ENCODE measurements around the gene ONECUT3.

ONECUT3 gene

DNA sequence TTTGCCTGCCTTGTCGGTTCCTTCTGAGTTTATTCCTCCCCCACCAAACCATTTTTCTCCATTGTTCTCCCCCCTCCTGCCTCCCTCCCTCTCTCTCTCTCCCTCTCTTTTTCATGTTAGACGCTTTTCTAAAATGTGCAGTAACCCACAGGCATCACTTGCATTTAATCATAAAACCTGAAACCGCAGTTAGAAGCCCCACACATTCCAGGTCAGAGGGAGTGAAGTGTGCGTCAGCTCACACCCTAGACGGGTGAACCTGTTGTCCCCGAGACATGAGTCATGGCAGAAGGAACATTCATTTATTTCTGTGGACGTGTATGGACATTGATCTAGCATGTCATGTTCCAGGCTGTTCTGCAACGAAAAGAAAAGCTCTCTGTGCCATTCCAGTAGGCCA is 19.9 kb downstream of the ONECUT3 start (continued):
- TF ChIP-seq, protein P1, sequence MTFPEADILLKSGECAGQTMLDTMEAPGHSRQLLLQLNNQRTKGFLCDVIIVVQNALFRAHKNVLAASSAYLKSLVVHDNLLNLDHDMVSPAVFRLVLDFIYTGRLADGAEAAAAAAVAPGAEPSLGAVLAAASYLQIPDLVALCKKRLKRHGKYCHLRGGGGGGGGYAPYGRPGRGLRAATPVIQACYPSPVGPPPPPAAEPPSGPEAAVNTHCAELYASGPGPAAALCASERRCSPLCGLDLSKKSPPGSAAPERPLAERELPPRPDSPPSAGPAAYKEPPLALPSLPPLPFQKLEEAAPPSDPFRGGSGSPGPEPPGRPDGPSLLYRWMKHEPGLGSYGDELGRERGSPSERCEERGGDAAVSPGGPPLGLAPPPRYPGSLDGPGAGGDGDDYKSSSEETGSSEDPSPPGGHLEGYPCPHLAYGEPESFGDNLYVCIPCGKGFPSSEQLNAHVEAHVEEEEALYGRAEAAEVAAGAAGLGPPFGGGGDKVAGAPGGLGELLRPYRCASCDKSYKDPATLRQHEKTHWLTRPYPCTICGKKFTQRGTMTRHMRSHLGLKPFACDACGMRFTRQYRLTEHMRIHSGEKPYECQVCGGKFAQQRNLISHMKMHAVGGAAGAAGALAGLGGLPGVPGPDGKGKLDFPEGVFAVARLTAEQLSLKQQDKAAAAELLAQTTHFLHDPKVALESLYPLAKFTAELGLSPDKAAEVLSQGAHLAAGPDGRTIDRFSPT (tag by site-specific recombination; IDR thresholded peaks at IDR 0.05) = peak; percentile 34; the same call in 1 of the 2 replicates
- peak; percentile 66; the same call in 1 of the 2 replicates for TF ChIP-seq SCRT1 (tag by site-specific recombination; IDR thresholded peaks at IDR 0.05; ENCODE audit: borderline replicate concordance)
- TF ChIP-seq ZNF184 (tag by site-specific recombination; IDR thresholded peaks at IDR 0.05) = no peak
- TF ChIP-seq, protein P2, sequence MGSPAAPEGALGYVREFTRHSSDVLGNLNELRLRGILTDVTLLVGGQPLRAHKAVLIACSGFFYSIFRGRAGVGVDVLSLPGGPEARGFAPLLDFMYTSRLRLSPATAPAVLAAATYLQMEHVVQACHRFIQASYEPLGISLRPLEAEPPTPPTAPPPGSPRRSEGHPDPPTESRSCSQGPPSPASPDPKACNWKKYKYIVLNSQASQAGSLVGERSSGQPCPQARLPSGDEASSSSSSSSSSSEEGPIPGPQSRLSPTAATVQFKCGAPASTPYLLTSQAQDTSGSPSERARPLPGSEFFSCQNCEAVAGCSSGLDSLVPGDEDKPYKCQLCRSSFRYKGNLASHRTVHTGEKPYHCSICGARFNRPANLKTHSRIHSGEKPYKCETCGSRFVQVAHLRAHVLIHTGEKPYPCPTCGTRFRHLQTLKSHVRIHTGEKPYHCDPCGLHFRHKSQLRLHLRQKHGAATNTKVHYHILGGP (tag by site-specific recombination; IDR thresholded peaks at IDR 0.05) = no peak
- TF ChIP-seq KLF1 (tag by site-specific recombination; IDR thresholded peaks at IDR 0.05) = 0 out of 2 replicates have a peak, but pooled peaks have one; percentile 21

DNA sequence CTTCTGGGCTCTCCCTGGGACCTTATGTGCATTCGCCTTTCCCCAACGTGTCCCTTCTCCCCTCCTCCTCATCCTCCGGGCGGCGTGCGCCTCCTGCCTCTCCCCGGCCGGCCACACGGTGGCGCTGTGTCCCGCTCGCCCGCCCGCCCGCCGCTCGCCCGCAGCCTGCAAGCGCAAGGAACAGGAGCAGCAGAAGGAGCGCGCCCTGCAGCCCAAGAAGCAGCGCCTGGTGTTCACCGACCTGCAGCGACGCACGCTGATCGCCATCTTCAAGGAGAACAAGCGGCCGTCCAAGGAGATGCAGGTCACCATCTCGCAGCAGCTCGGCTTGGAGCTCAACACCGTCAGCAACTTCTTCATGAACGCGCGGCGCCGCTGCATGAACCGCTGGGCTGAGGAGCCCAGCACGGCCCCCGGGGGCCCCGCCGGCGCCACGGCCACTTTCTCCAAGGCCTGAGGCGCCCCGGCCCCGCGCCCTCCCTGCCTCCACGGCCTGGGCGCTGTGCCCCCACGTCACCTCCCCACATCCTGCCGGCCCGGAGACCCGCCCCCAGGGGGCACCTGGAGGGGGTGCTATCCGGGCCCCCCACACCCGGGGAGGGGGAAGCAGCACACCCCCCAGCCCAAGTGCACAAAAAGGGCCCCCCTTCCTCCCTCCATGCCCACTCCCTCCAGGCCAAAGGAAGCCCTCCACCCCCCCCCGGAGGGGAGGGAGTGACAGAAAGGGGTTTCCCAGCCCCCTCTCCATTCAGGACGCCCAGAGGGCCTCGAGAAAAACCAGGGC is 21.9 kb downstream of the ONECUT3 start:
- ChIA-PET CTCF (interaction anchor here (0.7 to 1.0 kb wide), 2 partner anchors 22 to 100 kb away, joined by 3 read pairs; partner anchors contain the start of gene ONECUT3), POLR2A (no interaction called here)
- no peaks in the 10 kb centered on the region for H3K9me3 ChIP-seq (ENCODE audit: control insufficient read depth, insufficient read depth, low read depth, low read length)
- H3K4me3 ChIP-seq (ENCODE audit: low read depth, low read length) = no peak overlapping the region
- no peaks in the 10 kb centered on the region for H3K36me3 ChIP-seq (ENCODE audit: control insufficient read depth in 2 of 2, insufficient read depth in 1 of 2, low read length in 2 of 2)
- no peaks in the 10 kb centered on the region; the same call in 1 of the 2 replicates for H3K4me1 ChIP-seq (ENCODE audit: control insufficient read depth, insufficient read depth, low read length)
- H3K27ac ChIP-seq (ENCODE audit: extremely low read depth, low read depth, low read length) = no peak overlapping the region
- TF ChIP-seq ZNF24 (tag by site-specific recombination; IDR thresholded peaks at IDR 0.05) = no peak
- no peak for TF ChIP-seq ZFP3 (tag by site-specific recombination; IDR thresholded peaks at IDR 0.05; ENCODE audit: low read depth)
- TF ChIP-seq, protein P3, sequence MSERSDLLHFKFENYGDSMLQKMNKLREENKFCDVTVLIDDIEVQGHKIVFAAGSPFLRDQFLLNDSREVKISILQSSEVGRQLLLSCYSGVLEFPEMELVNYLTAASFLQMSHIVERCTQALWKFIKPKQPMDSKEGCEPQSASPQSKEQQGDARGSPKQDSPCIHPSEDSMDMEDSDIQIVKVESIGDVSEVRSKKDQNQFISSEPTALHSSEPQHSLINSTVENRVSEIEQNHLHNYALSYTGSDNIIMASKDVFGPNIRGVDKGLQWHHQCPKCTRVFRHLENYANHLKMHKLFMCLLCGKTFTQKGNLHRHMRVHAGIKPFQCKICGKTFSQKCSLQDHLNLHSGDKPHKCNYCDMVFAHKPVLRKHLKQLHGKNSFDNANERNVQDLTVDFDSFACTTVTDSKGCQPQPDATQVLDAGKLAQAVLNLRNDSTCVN (tag by site-specific recombination; optimal IDR thresholded peaks at IDR 0.05) = peak; percentile 33
- TF ChIP-seq, protein P4, sequence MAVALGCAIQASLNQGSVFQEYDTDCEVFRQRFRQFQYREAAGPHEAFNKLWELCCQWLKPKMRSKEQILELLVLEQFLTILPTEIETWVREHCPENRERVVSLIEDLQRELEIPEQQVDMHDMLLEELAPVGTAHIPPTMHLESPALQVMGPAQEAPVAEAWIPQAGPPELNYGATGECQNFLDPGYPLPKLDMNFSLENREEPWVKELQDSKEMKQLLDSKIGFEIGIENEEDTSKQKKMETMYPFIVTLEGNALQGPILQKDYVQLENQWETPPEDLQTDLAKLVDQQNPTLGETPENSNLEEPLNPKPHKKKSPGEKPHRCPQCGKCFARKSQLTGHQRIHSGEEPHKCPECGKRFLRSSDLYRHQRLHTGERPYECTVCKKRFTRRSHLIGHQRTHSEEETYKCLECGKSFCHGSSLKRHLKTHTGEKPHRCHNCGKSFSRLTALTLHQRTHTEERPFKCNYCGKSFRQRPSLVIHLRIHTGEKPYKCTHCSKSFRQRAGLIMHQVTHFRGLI (tag by site-specific recombination; IDR thresholded peaks at IDR 0.05) = no peak
- TF ChIP-seq ZBTB21 (tag by site-specific recombination; IDR thresholded peaks at IDR 0.05) = no peak
- TF ChIP-seq ZBTB8A (tag by site-specific recombination; IDR thresholded peaks at IDR 0.05) = peak; percentile 63; the same call in 1 of the 2 replicates
- TF ChIP-seq ZNF76 (tag by site-specific recombination; IDR thresholded peaks at IDR 0.05; ENCODE audit: borderline replicate concordance, low read depth) = no peak
- TF ChIP-seq, protein P5, sequence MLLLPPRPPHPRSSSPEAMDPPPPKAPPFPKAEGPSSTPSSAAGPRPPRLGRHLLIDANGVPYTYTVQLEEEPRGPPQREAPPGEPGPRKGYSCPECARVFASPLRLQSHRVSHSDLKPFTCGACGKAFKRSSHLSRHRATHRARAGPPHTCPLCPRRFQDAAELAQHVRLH (tag by site-specific recombination; IDR thresholded peaks at IDR 0.05) = 0 out of 2 replicates have a peak, but pooled peaks have one; percentile 14
- TF ChIP-seq GLIS2 (tag by site-specific recombination; IDR thresholded peaks at IDR 0.05) = no peak
- TF ChIP-seq GLI4 (tag by site-specific recombination; IDR thresholded peaks at IDR 0.05) = no peak
- 0 out of 2 replicates have a peak, but pooled peaks have one; percentile 3 for TF ChIP-seq ZNF133 (tag by site-specific recombination; IDR thresholded peaks at IDR 0.05)
- TF ChIP-seq SCRT1 (tag by site-specific recombination; IDR thresholded peaks at IDR 0.05; ENCODE audit: borderline replicate concordance) = no peak
- no peak for TF ChIP-seq ZNF311 (tag by site-specific recombination; IDR thresholded peaks at IDR 0.05; ENCODE audit: borderline replicate concordance)
- TF ChIP-seq ZNF610 (tag by site-specific recombination; IDR thresholded peaks at IDR 0.05; ENCODE audit: borderline replicate concordance) = peak; percentile 71; the same call in 1 of the 2 replicates
- TF ChIP-seq, protein P6, sequence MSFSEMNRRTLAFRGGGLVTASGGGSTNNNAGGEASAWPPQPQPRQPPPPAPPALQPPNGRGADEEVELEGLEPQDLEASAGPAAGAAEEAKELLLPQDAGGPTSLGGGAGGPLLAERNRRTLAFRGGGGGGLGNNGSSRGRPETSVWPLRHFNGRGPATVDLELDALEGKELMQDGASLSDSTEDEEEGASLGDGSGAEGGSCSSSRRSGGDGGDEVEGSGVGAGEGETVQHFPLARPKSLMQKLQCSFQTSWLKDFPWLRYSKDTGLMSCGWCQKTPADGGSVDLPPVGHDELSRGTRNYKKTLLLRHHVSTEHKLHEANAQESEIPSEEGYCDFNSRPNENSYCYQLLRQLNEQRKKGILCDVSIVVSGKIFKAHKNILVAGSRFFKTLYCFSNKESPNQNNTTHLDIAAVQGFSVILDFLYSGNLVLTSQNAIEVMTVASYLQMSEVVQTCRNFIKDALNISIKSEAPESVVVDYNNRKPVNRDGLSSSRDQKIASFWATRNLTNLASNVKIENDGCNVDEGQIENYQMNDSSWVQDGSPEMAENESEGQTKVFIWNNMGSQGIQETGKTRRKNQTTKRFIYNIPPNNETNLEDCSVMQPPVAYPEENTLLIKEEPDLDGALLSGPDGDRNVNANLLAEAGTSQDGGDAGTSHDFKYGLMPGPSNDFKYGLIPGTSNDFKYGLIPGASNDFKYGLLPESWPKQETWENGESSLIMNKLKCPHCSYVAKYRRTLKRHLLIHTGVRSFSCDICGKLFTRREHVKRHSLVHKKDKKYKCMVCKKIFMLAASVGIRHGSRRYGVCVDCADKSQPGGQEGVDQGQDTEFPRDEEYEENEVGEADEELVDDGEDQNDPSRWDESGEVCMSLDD (tag by site-specific recombination; IDR thresholded peaks at IDR 0.05) = no peak
- no peak for TF ChIP-seq ZNF292 (tag by site-specific recombination; IDR thresholded peaks at IDR 0.05; ENCODE audit: borderline replicate concordance, low read depth)
- TF ChIP-seq ZNF175 (tag by site-specific recombination; IDR thresholded peaks at IDR 0.05) = no peak
- no peak for TF ChIP-seq ZNF223 (tag by site-specific recombination; IDR thresholded peaks at IDR 0.05)
- peak; percentile 53 for TF ChIP-seq CTCF (tag by site-specific recombination; IDR thresholded peaks at IDR 0.05)

Data from HEK293 (cell line).